ENCODE data around the gene FRS3.
"Not testable (repeated sequence)": the region's sequence is repeated elsewhere in the genome, so short reads cannot be mapped to it uniquely, and the experiment has no call there.

DNA sequence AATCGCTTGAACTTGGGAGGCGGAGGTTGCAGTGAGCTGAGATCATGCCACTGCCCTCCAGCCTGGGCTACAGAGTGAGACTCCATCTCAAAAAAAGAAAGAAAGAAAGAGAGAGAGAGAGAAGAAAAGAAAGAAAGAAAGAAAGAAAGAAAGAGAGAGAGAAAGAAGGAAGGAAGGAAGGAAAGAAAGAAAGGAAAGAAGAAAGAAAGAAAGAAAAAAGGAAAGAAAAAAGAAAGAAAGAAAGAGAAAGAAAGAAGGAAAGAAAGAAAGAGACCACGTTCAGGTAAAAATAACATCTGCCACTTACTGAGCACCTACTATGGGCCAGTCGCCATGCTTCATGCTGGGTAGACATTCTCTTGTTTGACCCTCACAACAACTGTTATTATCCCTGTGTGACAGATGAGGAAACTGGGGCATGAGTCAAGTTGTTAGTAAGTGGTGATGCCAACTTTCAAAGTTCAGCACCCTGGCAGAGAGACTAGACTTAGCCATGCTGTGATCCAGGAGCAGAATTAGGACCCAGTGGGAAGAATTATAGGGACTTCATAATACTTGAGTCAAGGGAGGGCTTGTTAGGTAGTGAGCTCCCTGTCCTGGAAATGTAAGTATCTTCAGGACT, 13.5 kb downstream of the FRS3 start:
- TF ChIP-seq, protein P1, sequence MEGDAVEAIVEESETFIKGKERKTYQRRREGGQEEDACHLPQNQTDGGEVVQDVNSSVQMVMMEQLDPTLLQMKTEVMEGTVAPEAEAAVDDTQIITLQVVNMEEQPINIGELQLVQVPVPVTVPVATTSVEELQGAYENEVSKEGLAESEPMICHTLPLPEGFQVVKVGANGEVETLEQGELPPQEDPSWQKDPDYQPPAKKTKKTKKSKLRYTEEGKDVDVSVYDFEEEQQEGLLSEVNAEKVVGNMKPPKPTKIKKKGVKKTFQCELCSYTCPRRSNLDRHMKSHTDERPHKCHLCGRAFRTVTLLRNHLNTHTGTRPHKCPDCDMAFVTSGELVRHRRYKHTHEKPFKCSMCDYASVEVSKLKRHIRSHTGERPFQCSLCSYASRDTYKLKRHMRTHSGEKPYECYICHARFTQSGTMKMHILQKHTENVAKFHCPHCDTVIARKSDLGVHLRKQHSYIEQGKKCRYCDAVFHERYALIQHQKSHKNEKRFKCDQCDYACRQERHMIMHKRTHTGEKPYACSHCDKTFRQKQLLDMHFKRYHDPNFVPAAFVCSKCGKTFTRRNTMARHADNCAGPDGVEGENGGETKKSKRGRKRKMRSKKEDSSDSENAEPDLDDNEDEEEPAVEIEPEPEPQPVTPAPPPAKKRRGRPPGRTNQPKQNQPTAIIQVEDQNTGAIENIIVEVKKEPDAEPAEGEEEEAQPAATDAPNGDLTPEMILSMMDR (IDR thresholded peaks at IDR 0.05), result not testable (repeated sequence)
- not testable (repeated sequence) for TF ChIP-seq POLR2A (IDR thresholded peaks at IDR 0.05)
